PFSK-1 (cell line): ENCODE measurements around the gene SPTAN1.

Experiments used
- POLR2AphosphoS5 ChIP-seq: IDR thresholded peaks from 2 replicates; pipeline ENCODE4 v1.6.1; 2012; ENCODE audit warnings: low read depth, mild to moderate bottlenecking, control low read depth, low read length, moderate library complexity
- SIN3A ChIP-seq: IDR thresholded peaks from 2 replicates; pipeline ENCODE4 v1.6.1; 2012; ENCODE audit warnings: mild to moderate bottlenecking, low read length, moderate library complexity, borderline replicate concordance; ENCODE audit not compliant: insufficient read depth
- TAF1 ChIP-seq: IDR thresholded peaks from 2 replicates; pipeline ENCODE4 v1.6.1; 2012; ENCODE audit warnings: low read length, control low read depth, borderline replicate concordance; ENCODE audit not compliant: insufficient read depth

DNA sequence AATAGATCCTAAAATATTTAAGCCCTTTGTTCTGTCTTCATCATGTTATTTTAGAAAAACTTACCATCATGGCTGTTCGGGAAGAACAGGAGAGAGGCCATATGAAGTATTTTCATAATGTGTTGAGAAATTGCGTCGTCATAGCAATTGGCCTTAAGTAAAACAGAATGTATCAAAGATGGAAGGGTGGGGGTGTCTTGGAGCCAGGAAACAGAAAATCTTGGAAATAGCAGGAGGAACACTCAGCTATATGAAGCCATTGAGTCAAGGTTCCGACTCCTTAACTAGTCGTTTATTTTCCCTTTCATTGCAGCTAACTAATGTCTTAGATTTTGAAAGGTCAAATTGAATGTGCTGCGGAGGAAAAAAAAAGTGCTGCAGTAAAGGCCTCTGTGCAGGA lies 1.3 kb downstream of the SPTAN1 start:
- TF ChIP-seq POLR2AphosphoS5, result no peak
- no peak for TF ChIP-seq TAF1
- no peak for TF ChIP-seq SIN3A
